PC-9 (cell line): Measurements from ENCODE around the gene OPTC. TPM values are rescaled to one million over a fixed set of nuclear protein-coding genes. Genes with fewer than 3 reads are reported as not detected.

ENCODE experiments used
- BruUV-seq: library from RNA; stranded (reverse); fragments of 400-500 nt; replicated peaks from 2 replicates; lab custom pipeline; 2021; lab: Mats Ljungman, UMichigan
- CTCF ChIA-PET: fragments of 300-600 bp; sonication (Branson Sonifier 250); formaldehyde crosslinking; loops from one replicate; lab custom pipeline; 2022; ENCODE audit warnings: antibody characterized with exemption; lab: Charles Lee
- POLR2A ChIA-PET: fragments of 300-600 bp; sonication (Branson Sonifier 250); formaldehyde crosslinking; loops from one replicate; lab custom pipeline; 2022; ENCODE audit warnings: antibody characterized with exemption; ENCODE audit not compliant: unreplicated experiment; lab: Charles Lee
- DNase-seq, 2 experiments: peaks; one replicate each; pipeline versions ENCODE4 v3.0.0 to v3.0.0-alpha.2; 2015 to 2022; ENCODE audit warnings: mixed read lengths in 1 of 2
- H2AFZ ChIP-seq: fragments of 200-600 bp; sonication (generic); 2 replicates; pipeline ENCODE4 v1.8.1; 2017; ENCODE audit warnings: antibody characterized with exemption
- H3F3A ChIP-seq: fragments of 200-600 bp; sonication (generic); 2 replicates; pipeline ENCODE4 v1.8.1; 2017; ENCODE audit warnings: antibody characterized with exemption, mild to moderate bottlenecking, low read depth; ENCODE audit not compliant: insufficient read depth
- H3K27ac ChIP-seq: fragments of 200-600 bp; sonication (generic); 2 replicates; pipeline ENCODE4 v1.6.1; 2016; ENCODE audit warnings: mixed run types
- H3K27me3 ChIP-seq: fragments of 200-600 bp; sonication (generic); 2 replicates; pipeline ENCODE4 v1.6.1; 2016; ENCODE audit warnings: low read depth, mixed run types; ENCODE audit not compliant: insufficient read depth
- H3K36me3 ChIP-seq: fragments of 200-600 bp; sonication (generic); 2 replicates; pipeline ENCODE4 v1.6.1; 2016; ENCODE audit warnings: low read depth, mixed run types
- H3K4me1 ChIP-seq: fragments of 200-600 bp; sonication (generic); replicated peaks from 2 replicates; pipeline ENCODE4 v1.6.1; 2016; ENCODE audit warnings: mixed run types; ENCODE audit not compliant: insufficient read depth
- H3K4me2 ChIP-seq: fragments of 200-600 bp; sonication (generic); 2 replicates; pipeline ENCODE4 v1.6.1; 2017; ENCODE audit warnings: mixed run types
- H3K4me3 ChIP-seq: fragments of 200-600 bp; sonication (generic); 2 replicates; pipeline ENCODE4 v1.6.1; 2016; ENCODE audit warnings: mixed run types
- H3K79me2 ChIP-seq: fragments of 200-600 bp; sonication (generic); 2 replicates; pipeline ENCODE4 v1.6.1; 2017; ENCODE audit warnings: low read depth, mixed run types
- H3K9me2 ChIP-seq: fragments of 200-600 bp; sonication (generic); 2 replicates; pipeline ENCODE4 v1.8.1; 2017; ENCODE audit warnings: mild to moderate bottlenecking; ENCODE audit not compliant: insufficient read depth
- H3K9me3 ChIP-seq: fragments of 200-600 bp; sonication (generic); 2 replicates; pipeline ENCODE4 v1.8.1; 2016; ENCODE audit warnings: low read depth; ENCODE audit not compliant: insufficient read depth
- H4K20me1 ChIP-seq: fragments of 200-600 bp; sonication (generic); 2 replicates; pipeline ENCODE4 v1.8.1; 2017; ENCODE audit not compliant: insufficient read depth
- EZH2 ChIP-seq: fragments of 200-600 bp; sonication (generic); IDR thresholded peaks from 2 replicates; pipeline ENCODE4 v1.8.0; 2017; ENCODE audit warnings: antibody characterized with exemption, low read depth
- intact Hi-C: fragments of 100-400 bp; cut with micrococcal nuclease; formaldehyde crosslinking; loops from one replicate; pipeline ENCODE4 v1.10.0; 2022; ENCODE audit not compliant: unreplicated experiment
- total RNA-seq: library from RNA; stranded (reverse); gene quantifications from 2 replicates; pipeline ENCODE4 v1.2.3, GENCODE V29; 2021
- TF ChIP-seq, protein P1 (sequence below): fragments of 200-600 bp; sonication (generic); conservative IDR thresholded peaks from 2 replicates; pipeline ENCODE4 v1.6.1; 2017; ENCODE audit warnings: mixed run types, antibody characterized with exemption, mild to moderate bottlenecking, moderate library complexity

The OPTC gene
- total RNA-seq, 1 experiment from 2014 or later: not detected

DNA sequence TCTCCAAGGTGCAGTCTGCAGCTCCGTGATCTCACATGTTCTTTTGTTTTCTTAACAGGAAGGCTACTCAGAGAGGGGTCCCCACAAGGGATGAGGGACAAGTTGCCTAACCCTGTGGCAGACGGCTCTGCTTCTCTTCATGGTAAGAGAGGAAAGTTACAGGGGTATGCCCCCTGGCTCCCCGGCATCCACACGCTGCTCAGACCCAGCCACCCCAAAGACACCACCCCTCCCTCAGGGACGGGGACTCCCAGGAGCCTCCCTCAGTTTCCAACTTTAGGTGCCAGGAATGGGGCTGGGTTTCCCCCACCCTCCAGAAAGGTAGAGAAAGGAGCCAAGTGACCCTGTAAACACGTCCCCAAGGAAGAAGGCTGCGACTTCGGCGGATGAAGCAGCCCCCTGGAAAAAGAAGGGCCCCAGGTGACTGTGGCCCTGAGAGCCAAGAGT lies 19.7 kb downstream of the OPTC start:
- peaks cover 47% of the 10 kb centered on the region for H3F3A ChIP-seq
- no peaks in the 10 kb centered on the region for H4K20me1 ChIP-seq
- peak overlapping the region; percentile 76; the same call in 1 of the 2 replicates for H2AFZ ChIP-seq
- peaks cover 81% of the 10 kb centered on the region for H3K4me1 ChIP-seq
- H3K9me3 ChIP-seq: no peaks in the 10 kb centered on the region
- DNase-seq: no peak
- ChIA-PET CTCF (interaction anchor here (0.5 to 1.1 kb wide), 3 partner anchors 79 to 179 kb away, joined by 3 to 9 read pairs (median 3); no protein-coding TSS in a partner anchor), POLR2A (interaction anchor here (0.7 kb wide), 1 partner anchor 1002 kb away, joined by 3 read pairs; no protein-coding TSS in a partner anchor)
- no peaks in the 10 kb centered on the region for H3K79me2 ChIP-seq
- BruUV-seq: TSS peak; percentile 82
- no peaks in the 10 kb centered on the region for H3K27me3 ChIP-seq
- intact Hi-C loops: loop anchor here (1.0 to 5.0 kb wide), 4 partner anchors 44 to 347 kb away; partner anchors contain the start of gene SNRPE
- H3K27ac ChIP-seq: peak overlapping the region; percentile 97
- TF ChIP-seq, protein P1, sequence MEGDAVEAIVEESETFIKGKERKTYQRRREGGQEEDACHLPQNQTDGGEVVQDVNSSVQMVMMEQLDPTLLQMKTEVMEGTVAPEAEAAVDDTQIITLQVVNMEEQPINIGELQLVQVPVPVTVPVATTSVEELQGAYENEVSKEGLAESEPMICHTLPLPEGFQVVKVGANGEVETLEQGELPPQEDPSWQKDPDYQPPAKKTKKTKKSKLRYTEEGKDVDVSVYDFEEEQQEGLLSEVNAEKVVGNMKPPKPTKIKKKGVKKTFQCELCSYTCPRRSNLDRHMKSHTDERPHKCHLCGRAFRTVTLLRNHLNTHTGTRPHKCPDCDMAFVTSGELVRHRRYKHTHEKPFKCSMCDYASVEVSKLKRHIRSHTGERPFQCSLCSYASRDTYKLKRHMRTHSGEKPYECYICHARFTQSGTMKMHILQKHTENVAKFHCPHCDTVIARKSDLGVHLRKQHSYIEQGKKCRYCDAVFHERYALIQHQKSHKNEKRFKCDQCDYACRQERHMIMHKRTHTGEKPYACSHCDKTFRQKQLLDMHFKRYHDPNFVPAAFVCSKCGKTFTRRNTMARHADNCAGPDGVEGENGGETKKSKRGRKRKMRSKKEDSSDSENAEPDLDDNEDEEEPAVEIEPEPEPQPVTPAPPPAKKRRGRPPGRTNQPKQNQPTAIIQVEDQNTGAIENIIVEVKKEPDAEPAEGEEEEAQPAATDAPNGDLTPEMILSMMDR: no peak
- TF ChIP-seq EZH2: no peak
- no peaks in the 10 kb centered on the region for H3K36me3 ChIP-seq
- H3K4me3 ChIP-seq: peak overlapping the region; percentile 49; the same call in 1 of the 2 replicates
- H3K9me2 ChIP-seq: no peaks in the 10 kb centered on the region
- H3K4me2 ChIP-seq: peak overlapping the region; percentile 86

DNA sequence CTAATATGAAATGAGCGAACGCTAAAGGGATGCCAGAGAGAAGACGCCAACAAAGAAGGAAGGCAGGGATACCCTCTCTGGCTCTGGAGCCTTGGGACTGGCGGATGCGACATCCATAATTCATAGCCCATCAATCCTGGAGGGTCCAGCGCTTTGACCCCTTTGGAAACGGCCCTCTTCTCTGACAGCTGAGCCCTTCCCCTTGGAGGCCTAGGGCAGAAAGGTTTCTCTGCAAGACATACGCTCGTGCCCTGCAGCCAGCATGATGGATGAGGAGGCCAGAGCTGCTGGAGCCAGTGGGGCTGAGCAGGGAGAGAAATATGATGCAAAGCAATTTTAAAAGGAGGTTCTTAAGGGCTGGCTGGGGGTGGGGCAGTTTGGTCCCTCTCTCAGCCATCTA lies 22.2 kb downstream of the OPTC start:
- ChIA-PET POLR2A (no interaction called here), CTCF (no interaction called here)
- no peaks in the 10 kb centered on the region for H3K79me2 ChIP-seq
- TF ChIP-seq EZH2: no peak
- TF ChIP-seq, protein P1: no peak
- H3F3A ChIP-seq: peaks cover 49% of the 10 kb centered on the region
- no peaks in the 10 kb centered on the region for H3K27me3 ChIP-seq
- H3K4me3 ChIP-seq: no peak overlapping the region
- no peak overlapping the region for H2AFZ ChIP-seq
- no peaks in the 10 kb centered on the region for H3K9me2 ChIP-seq
- no peak overlapping the region for H3K27ac ChIP-seq
- H3K4me2 ChIP-seq: 0 out of 2 replicates have a peak overlapping the region, but pooled peaks have one; percentile 36
- H3K9me3 ChIP-seq: no peaks in the 10 kb centered on the region
- no peaks in the 10 kb centered on the region for H4K20me1 ChIP-seq
- no TSS peak for BruUV-seq
- peaks cover 95% of the 10 kb centered on the region for H3K4me1 ChIP-seq
- intact Hi-C loops: no loop called here
- no peak for DNase-seq
- H3K36me3 ChIP-seq: no peaks in the 10 kb centered on the region

DNA sequence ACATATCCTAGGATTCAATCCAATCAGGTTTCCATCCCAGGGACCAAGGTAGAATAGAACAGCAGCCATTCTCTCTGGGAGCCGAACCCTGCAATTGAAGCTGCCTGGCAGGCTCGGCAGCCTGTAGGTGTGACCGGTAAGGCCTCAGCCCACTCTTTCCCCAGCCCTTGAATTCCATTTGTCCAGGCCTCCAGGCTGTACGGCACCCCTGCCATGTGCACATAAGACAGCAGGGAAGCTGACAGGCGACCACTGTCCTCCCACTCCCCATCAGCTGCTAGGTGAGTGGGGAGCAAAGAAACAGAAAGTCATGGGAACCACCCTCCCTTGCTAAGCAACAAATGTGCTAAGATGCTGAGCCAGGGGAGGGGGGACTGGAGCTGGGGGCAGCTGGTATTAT lies 23.0 kb downstream of the OPTC start:
- Histone ChIP-seq H3K4me3 (no peak overlapping the region), H3K36me3 (no peaks in the 10 kb centered on the region), H3F3A (peaks cover 42% of the 10 kb centered on the region), H3K9me3 (no peaks in the 10 kb centered on the region), H3K27me3 (no peaks in the 10 kb centered on the region), H2AFZ (no peak overlapping the region), H3K27ac (no peak overlapping the region), H3K9me2 (no peaks in the 10 kb centered on the region), H3K4me1 (peaks cover 92% of the 10 kb centered on the region), H3K79me2 (no peaks in the 10 kb centered on the region), H3K4me2 (no peak overlapping the region), H4K20me1 (no peaks in the 10 kb centered on the region)
- intact Hi-C loops: no loop called here
- no TSS peak for BruUV-seq
- ChIA-PET CTCF (interaction anchor here (0.6 kb wide), 1 partner anchor 11 kb away, joined by 3 read pairs; no protein-coding TSS in a partner anchor), POLR2A (no interaction called here)
- no peak for DNase-seq
- TF ChIP-seq, protein P1: no peak
- TF ChIP-seq EZH2: no peak
